Measurements from ENCODE around the gene RELN. TPM values are rescaled to one million over a fixed set of nuclear protein-coding genes. Genes with fewer than 3 reads are reported as not detected.

Gene RELN
- total RNA-seq, 1 donor from 2014 or later, result 0.44 TPM

- Histone ChIP-seq H3K27me3 (ENCODE audit: low read depth) (peaks cover 27% of the 10 kb centered on the region), H3K4me3 (no peak overlapping the region)
Measured at GRCh38 chr7:103480771-103481170, 508.7 kb downstream of the RELN start.

GRCh38 chr7:103474956-103475355, 514.5 kb downstream of the RELN start:
- TF ChIP-seq CTCF (IDR thresholded peaks at IDR 0.05; ENCODE audit: borderline replicate concordance), result no peak
- no peaks in the 10 kb centered on the region for H3K36me3 ChIP-seq
- H3K4me3 ChIP-seq, result no peak overlapping the region
- no peaks in the 10 kb centered on the region for H3K4me1 ChIP-seq
- intact Hi-C loops (cut with micrococcal nuclease), result no loop called here
- H3K9me3 ChIP-seq (replicated peaks), result no peaks in the 10 kb centered on the region
- no peak overlapping the region for H3K27ac ChIP-seq (replicated peaks)
- no peak for DNase-seq
- peaks cover 24% of the 10 kb centered on the region for H3K27me3 ChIP-seq (ENCODE audit: low read depth)

More at GRCh38 chr7:103480771-103481170, 508.7 kb downstream of the RELN start:
- H3K9me3 ChIP-seq (replicated peaks), result no peaks in the 10 kb centered on the region
- H3K36me3 ChIP-seq, result no peaks in the 10 kb centered on the region
- H3K4me1 ChIP-seq, result no peaks in the 10 kb centered on the region
- DNase-seq, result no peak
- intact Hi-C loops (cut with micrococcal nuclease), result no loop called here
- TF ChIP-seq CTCF (IDR thresholded peaks at IDR 0.05; ENCODE audit: borderline replicate concordance), result no peak
- no peak overlapping the region for H3K27ac ChIP-seq (replicated peaks)

- no peaks in the 10 kb centered on the region for H3K36me3 ChIP-seq
- H3K4me1 ChIP-seq, result no peaks in the 10 kb centered on the region
- no peak overlapping the region for H3K27ac ChIP-seq (replicated peaks)
- intact Hi-C loops (cut with micrococcal nuclease), result no loop called here
- peaks cover 17% of the 10 kb centered on the region for H3K27me3 ChIP-seq (ENCODE audit: low read depth)
- DNase-seq, result no peak
- TF ChIP-seq CTCF (IDR thresholded peaks at IDR 0.05; ENCODE audit: borderline replicate concordance), result no peak
- no peak overlapping the region for H3K4me3 ChIP-seq
- H3K9me3 ChIP-seq (replicated peaks), result no peaks in the 10 kb centered on the region
Measured at GRCh38 chr7:103469095-103469948, 520.1 kb downstream of the RELN start.

- Histone ChIP-seq H3K4me1 (no peaks in the 10 kb centered on the region), H3K27ac (replicated peaks) (no peak overlapping the region), H3K27me3 (ENCODE audit: low read depth) (peaks cover 23% of the 10 kb centered on the region), H3K36me3 (no peaks in the 10 kb centered on the region), H3K9me3 (replicated peaks) (no peaks in the 10 kb centered on the region), H3K4me3 (no peak overlapping the region)
- no peak for TF ChIP-seq CTCF (IDR thresholded peaks at IDR 0.05; ENCODE audit: borderline replicate concordance)
- intact Hi-C loops (cut with micrococcal nuclease), result no loop called here
- DNase-seq, result no peak
Measured at GRCh38 chr7:103466814-103467213, 522.6 kb downstream of the RELN start.

- Histone ChIP-seq H3K4me3 (no peak overlapping the region), H3K9me3 (replicated peaks) (no peaks in the 10 kb centered on the region), H3K27ac (replicated peaks) (no peak overlapping the region), H3K4me1 (no peaks in the 10 kb centered on the region), H3K27me3 (ENCODE audit: low read depth) (peaks cover 14% of the 10 kb centered on the region), H3K36me3 (no peaks in the 10 kb centered on the region)
- intact Hi-C loops (cut with micrococcal nuclease), result no loop called here
- DNase-seq, result no peak
- TF ChIP-seq CTCF (IDR thresholded peaks at IDR 0.05; ENCODE audit: borderline replicate concordance), result no peak
Measured at GRCh38 chr7:103462358-103462757, 527.1 kb downstream of the RELN start.
